ENCODE data around the gene STXBP6.

The STXBP6 gene

GRCh38 chr14:24761141-24761540 lies 288.8 kb downstream of the STXBP6 start:
- no peaks in the 10 kb centered on the region for H3K79me1 ChIP-seq (ENCODE audit: low read length)
- no CpG with 5 or more reads among the region's 2 CpGs for WGBS (ENCODE audit: extremely low coverage, insufficient coverage, low lambda C conversion rate)
- no peak overlapping the region for H4K8ac ChIP-seq (ENCODE audit: low read depth, low read length)
- no peak overlapping the region for H3K27ac ChIP-seq (ENCODE audit: low read depth, low read length)
- H4K5ac ChIP-seq (ENCODE audit: low read length), result no peak overlapping the region
- no peak overlapping the region for H3K4ac ChIP-seq (ENCODE audit: low read depth, low read length)
- H2AK5ac ChIP-seq (ENCODE audit: low read length), result no peak overlapping the region
- no peak overlapping the region for H3K23ac ChIP-seq (ENCODE audit: low read length)
- DNase-seq, result no peak
- no peak overlapping the region for H3K4me2 ChIP-seq (ENCODE audit: low read length)
- no peak overlapping the region for H3K4me3 ChIP-seq (ENCODE audit: low read length)
- no peak overlapping the region for H2BK120ac ChIP-seq (ENCODE audit: low read depth, low read length)
- H3K56ac ChIP-seq (ENCODE audit: low read length), result no peak overlapping the region
- H3K79me2 ChIP-seq (ENCODE audit: control insufficient read depth, insufficient read depth, low read length), result no peaks in the 10 kb centered on the region
- no peaks in the 10 kb centered on the region for H3K36me3 ChIP-seq (ENCODE audit: control insufficient read depth, insufficient read depth, low read length)
- H3K18ac ChIP-seq (ENCODE audit: low read length), result no peak overlapping the region
- H3K4me1 ChIP-seq (ENCODE audit: control insufficient read depth, low read depth, low read length), result no peaks in the 10 kb centered on the region
- no peak overlapping the region for H3K9ac ChIP-seq (ENCODE audit: low read length)
- no peak overlapping the region for H2BK15ac ChIP-seq (replicated peaks; ENCODE audit: low read depth)
- H3K27me3 ChIP-seq (ENCODE audit: insufficient read depth, low read length, poor library complexity), result no peaks in the 10 kb centered on the region
- H2BK5ac ChIP-seq (ENCODE audit: low read length), result no peak overlapping the region

Data from mesendoderm (in vitro differentiated cells).